Measurements from ENCODE around the gene CYP2F1. TPM values are rescaled to one million over a fixed set of nuclear protein-coding genes. Genes with fewer than 3 reads are reported as not detected.

CYP2F1 gene
- total and polyA plus RNA-seq, 9 of the 15 experiments (the other 6 are each of a cell fraction or from before 2014, with no cell fraction given): 0.03 to 0.77 (median 0.18) TPM; not detected in 1

- TF ChIP-seq ZNF551 (CRISPR knock-in tag; IDR thresholded peaks at IDR 0.05) (no peak), ELK1 (CRISPR knock-in tag; IDR thresholded peaks at IDR 0.05) (no peak), ATF1 (CRISPR knock-in tag; IDR thresholded peaks at IDR 0.05) (no peak), ATF1 (tag; IDR thresholded peaks at IDR 0.05) (no peak), CBFA2T2 (conservative IDR thresholded peaks at IDR 0.05) (peak; percentile 37; the same call in 1 of the 2 replicates), GATA2 (CRISPR knock-in tag; IDR thresholded peaks at IDR 0.05) (no peak), ZNF79 (CRISPR knock-in tag; IDR thresholded peaks at IDR 0.05; ENCODE audit: low read depth) (no peak), TAL1 (IDR thresholded peaks at IDR 0.05) (peak; percentile 42), ZNF518B (CRISPR knock-in tag; IDR thresholded peaks at IDR 0.05) (no peak), ARID1B (IDR thresholded peaks at IDR 0.05) (peak; percentile 67), ZBTB40 (IDR thresholded peaks at IDR 0.05) (no peak), ZBTB40 (CRISPR knock-in tag; IDR thresholded peaks at IDR 0.05) (no peak; the same call in 1 of the 2 replicates), CXXC5 (CRISPR knock-in tag; IDR thresholded peaks at IDR 0.05) (no peak), CEBPB (tag; IDR thresholded peaks at IDR 0.05) (peak; percentile 76), FOXJ2 (tag; IDR thresholded peaks at IDR 0.05) (no peak)
These were observed 45.6 kb downstream of the CYP2F1 start (continued) for GRCh38 chr19:41159881-41160280.
